Measurements from ENCODE around the gene ZBTB7A. TPM values are rescaled to one million over a fixed set of nuclear protein-coding genes. Genes with fewer than 3 reads are reported as not detected.

ZBTB7A gene
- total and polyA plus RNA-seq, 10 of the 15 experiments (the other 5 are each of a cell fraction or from before 2014, with no cell fraction given), result 0.26 to 42.4 (median 4.5) TPM

DNA sequence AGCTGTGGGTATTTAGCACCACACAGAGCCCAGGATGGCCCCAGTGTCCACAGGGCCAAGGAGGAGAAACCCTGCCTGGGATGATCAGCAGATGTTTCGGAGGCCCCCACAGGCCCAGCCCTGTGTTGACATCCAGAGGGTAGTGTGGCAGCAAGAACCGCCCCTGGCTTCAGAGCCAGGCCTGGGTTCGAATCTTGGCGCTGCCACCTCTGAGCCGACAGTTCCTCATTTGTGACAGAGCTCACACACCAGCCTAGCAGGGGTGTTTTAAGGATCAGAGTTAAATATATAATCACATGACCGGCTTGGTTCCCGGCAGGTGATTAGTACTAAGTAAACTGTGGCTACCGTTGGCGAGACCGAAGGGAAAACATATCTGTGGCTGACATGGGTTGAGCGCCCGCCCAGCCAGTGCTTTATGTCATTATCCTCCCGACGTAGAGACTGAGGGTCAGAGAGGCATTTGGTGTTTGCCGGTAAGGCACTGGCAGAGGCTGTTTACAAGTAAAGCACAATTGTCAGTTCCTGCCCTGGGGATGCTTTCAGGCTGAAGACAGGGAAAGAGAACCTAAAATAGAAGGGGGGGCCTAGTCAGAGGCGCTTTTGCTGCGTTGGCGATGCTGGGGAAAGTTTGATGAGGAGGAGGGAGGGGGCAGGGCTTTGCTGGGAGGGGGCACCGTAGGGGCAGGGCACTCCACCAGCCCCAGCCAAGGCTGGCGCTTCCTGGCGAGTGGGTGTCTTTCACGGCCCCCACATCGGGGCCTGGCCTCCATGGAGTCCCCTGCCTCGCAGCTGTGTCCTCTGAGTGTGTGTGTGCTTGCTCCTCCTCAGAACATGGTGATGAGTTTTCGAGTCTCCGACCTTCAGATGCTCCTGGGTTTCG lies 54.4 kb downstream of the ZBTB7A start:
- in situ Hi-C loops (cut with MboI), result no loop called here
- H3K4me2 ChIP-seq (ENCODE audit: control insufficient read depth, insufficient read depth), result no peak overlapping the region
- H3K79me2 ChIP-seq (ENCODE audit: control insufficient read depth, insufficient read depth, low read length), result peaks cover 31% of the 10 kb centered on the region
- DNase-seq (ENCODE audit: low read depth, low spot score) (no peak), FAIRE-seq (no peak), ATAC-seq (no peak)
- H2AFZ ChIP-seq (ENCODE audit: control insufficient read depth, low read depth, low read length), result no peak overlapping the region
- H3K27me3 ChIP-seq (replicated peaks in 1 of 2; ENCODE audit: control insufficient read depth in 2 of 2, insufficient read depth in 2 of 2, low read length in 1 of 2), result no peaks in the 10 kb centered on the region
- intact Hi-C loops (cut with micrococcal nuclease; ENCODE audit: unreplicated experiment), result no loop called here
- no peak overlapping the region for H3K4me3 ChIP-seq
- H3K4me1 ChIP-seq (ENCODE audit: control insufficient read depth, insufficient read depth, low read length), result peaks cover 7% of the 10 kb centered on the region; the same call in 1 of the 2 replicates
- RAD21 ChIA-PET (ENCODE audit: unreplicated experiment), result no interaction called here
- CTCF ChIA-PET, result interaction anchor here (0.5 kb wide), 1 partner anchor 128 kb away, joined by 3 read pairs; no protein-coding TSS in a partner anchor
- BruUV-seq (replicated peaks), result no TSS peak
- WGBS (ENCODE audit: insufficient coverage, insufficient replicate concordance, low lambda C conversion rate, missing lambda C conversion rate), result 96% methylated on average over 27 of the region's 27 CpGs
- peaks cover 0 to 15% of the 10 kb centered on the region in 2 experiments; a peak in 2 of 4 replicates for H3K36me3 ChIP-seq (ENCODE audit: control insufficient read depth in 2 of 2, insufficient read depth in 2 of 2, low read length in 1 of 2)
- no peaks in the 10 kb centered on the region for H4K20me1 ChIP-seq (ENCODE audit: control insufficient read depth, insufficient read depth)
- no peak overlapping the region for H3K9ac ChIP-seq (ENCODE audit: control insufficient read depth, insufficient read depth, low read length)
- SMC1A ChIA-PET (ENCODE audit: uncharacterized antibody, unreplicated experiment), result no interaction called here
- POLR2A ChIA-PET, result interaction anchor here (0.6 kb wide), 1 partner anchor 220 kb away, joined by 4 read pairs; no protein-coding TSS in a partner anchor
- no peak overlapping the region for H3K27ac ChIP-seq (ENCODE audit: control insufficient read depth, insufficient read depth)
- no peaks in the 10 kb centered on the region for H3K9me3 ChIP-seq (replicated peaks; ENCODE audit: control insufficient read depth, insufficient read depth, low read length)
- TF ChIP-seq CBX3 (IDR thresholded peaks at IDR 0.05; ENCODE audit: borderline replicate concordance, low read depth) (no peak), MYB (IDR thresholded peaks at IDR 0.05; ENCODE audit: borderline replicate concordance, low read depth, low read length) (no peak), FOS (IDR thresholded peaks at IDR 0.05; ENCODE audit: borderline replicate concordance, extremely low read depth, insufficient read length) (no peak), FOXM1 (IDR thresholded peaks at IDR 0.05; ENCODE audit: low read depth, low read length) (no peak), ZBTB4 (CRISPR knock-in tag; IDR thresholded peaks at IDR 0.05) (no peak), JUND (IDR thresholded peaks at IDR 0.05; ENCODE audit: low read depth, low read length) (no peak), IRF4 (IDR thresholded peaks at IDR 0.05; ENCODE audit: low read depth, low read length) (no peak), NFYB (IDR thresholded peaks at IDR 0.05; ENCODE audit: insufficient read depth, low read depth, low read length) (no peak), NKRF (conservative IDR thresholded peaks at IDR 0.05) (no peak), PAX5 (IDR thresholded peaks at IDR 0.05; ENCODE audit: borderline replicate concordance, low read depth, low read length) (no peak), SPI1 (IDR thresholded peaks at IDR 0.05; ENCODE audit: borderline replicate concordance, insufficient read depth, low read depth, low read length) (no peak), ATF7 (IDR thresholded peaks at IDR 0.05; ENCODE audit: low read depth) (no peak), KAT2A (conservative IDR thresholded peaks at IDR 0.05; ENCODE audit: control insufficient read depth, low read depth, low read length) (no peak)
- TF ChIP-seq, protein P1, sequence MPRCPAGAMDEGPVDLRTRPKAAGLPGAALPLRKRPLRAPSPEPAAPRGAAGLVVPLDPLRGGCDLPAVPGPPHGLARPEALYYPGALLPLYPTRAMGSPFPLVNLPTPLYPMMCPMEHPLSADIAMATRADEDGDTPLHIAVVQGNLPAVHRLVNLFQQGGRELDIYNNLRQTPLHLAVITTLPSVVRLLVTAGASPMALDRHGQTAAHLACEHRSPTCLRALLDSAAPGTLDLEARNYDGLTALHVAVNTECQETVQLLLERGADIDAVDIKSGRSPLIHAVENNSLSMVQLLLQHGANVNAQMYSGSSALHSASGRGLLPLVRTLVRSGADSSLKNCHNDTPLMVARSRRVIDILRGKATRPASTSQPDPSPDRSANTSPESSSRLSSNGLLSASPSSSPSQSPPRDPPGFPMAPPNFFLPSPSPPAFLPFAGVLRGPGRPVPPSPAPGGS (IDR thresholded peaks at IDR 0.05; ENCODE audit: borderline replicate concordance, insufficient read depth, low read depth, low read length, poor library complexity, severe bottlenecking), result no peak
- TF ChIP-seq, protein P2, sequence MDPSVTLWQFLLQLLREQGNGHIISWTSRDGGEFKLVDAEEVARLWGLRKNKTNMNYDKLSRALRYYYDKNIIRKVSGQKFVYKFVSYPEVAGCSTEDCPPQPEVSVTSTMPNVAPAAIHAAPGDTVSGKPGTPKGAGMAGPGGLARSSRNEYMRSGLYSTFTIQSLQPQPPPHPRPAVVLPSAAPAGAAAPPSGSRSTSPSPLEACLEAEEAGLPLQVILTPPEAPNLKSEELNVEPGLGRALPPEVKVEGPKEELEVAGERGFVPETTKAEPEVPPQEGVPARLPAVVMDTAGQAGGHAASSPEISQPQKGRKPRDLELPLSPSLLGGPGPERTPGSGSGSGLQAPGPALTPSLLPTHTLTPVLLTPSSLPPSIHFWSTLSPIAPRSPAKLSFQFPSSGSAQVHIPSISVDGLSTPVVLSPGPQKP (IDR thresholded peaks at IDR 0.05; ENCODE audit: low read depth, low read length), result no peak

All from GM12878 (cell line).